ENCODE results near the gene NUAK1.

The NUAK1 gene

DNA sequence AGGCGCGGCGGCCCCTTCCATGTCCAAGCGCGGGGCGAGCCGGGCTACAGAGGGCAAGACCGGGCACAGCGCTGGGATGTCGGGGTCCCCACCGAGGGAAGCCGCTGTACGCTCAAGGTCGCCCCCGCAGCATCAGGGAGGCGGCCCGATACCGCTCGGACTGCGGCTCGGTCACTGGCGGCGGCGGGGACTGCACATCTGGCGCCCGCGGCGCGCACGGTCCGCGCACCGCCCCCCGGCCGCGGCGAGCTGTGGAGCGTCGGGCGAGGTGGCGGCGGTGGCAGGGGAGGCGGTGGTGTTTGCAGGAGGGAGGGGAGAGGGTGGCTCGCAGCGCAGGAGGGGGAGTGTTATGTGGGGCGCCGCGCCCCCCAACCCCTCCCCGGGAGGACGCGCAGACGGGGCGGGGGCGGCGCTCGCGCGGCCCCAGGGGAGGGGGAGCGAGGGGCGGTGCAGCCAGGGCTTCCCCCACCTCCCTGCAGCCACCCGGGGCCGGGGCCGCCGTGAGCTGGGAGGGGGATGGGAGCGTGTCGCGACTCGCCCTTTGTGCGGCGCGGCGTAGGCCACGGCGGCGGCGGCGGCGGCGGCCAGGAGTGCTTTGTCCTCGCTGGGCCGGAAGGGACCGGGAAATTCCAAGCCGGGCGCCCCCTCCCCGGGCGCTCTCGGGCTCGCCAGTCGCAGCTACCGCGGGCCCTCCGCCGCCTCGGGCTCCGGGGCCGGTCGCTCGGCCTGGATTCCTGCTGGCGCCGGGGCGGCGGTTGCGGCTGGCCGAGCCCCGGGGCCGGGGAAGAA is at the start of gene NUAK1:
NUAK1 (minus strand) TSS at position 322 of the 789 bp plus-strand sequence; CDS start at position 21, 301 bp downstream.
- DNase-seq = peak; percentile 67 to 97 (median 74)

DNA sequence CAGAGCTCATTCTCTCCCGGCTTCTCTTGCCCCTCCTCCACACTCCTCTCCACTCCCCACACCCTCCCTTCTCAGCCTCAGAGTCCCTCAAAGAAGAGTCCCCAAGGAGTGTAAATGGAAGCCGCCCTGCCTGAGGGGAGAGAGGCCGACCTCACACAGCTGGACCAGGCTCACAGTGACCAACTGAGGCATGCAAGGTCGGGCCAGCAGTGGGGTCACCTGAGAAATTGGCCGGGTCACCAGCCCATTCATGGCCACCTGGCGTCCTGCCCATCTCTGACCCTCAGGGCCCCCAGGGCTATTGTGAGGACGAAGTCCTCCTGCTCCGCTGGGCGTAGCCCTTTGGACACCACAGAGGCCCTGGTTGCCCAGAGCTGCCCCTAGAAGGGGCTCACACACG is 49.5 kb upstream of the NUAK1 start:
- peak in 1 of 10 donors; percentile 77 for DNase-seq
- intact Hi-C loops (cut with DNase I) = no loop called here

More for the DNA sequence above, at the start of gene NUAK1:
- intact Hi-C loops (cut with DNase I) = loop anchor here (5.0 to 10.0 kb wide), 3 partner anchors 42 to 214 kb away; partner anchors contain the start of gene TCP11L2

DNA sequence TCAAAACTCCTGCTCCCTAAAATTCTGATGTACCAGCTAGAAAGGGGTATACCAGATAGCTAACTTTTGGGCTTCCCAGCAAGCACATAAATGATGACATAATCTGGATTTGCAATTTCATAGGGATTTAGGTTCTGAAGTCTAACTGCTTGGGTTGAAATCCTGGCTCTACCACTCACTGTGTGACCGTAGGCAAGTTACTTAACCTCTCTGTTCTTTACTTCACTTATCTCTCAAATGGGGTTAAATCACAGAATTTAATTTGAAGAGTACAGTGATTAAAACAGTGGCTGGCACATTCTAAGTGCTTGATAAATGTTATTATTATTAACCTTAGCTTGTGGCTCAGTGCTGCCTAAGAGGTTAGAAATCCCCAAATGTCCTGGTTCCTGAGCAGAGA is 49.1 kb upstream of the NUAK1 start:
- DNase-seq = no peak
- intact Hi-C loops (cut with DNase I) = no loop called here

DNA sequence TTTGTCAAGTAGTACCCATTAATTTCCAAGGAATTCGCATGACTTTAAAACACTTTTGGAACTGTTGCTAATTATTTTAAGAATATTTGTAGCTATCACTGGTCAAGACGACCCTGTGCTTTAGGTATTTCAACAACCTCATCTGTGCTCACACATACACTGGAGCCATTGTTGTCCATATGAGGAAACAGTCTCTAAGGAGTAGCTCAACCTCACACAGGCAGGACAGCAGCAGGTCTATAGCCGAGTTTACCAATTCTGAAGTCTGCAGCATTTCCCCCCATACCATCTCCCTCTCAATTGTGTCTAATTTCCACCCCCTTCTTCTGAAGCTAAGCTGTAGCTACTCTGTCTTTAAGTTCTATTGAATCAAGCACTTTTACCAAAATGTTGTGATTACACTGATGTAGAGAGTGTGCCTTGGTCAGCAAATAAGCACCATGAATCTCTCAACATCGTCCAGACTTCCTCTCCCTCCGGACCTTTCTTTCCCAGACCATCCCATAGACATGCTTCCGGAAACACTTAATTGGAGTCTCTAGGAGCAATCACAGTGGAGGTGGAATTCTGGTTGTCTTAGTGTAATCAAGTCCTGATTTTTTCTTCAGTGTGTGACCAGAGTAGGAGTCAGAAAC is 48.5 kb upstream of the NUAK1 start:
- intact Hi-C loops (cut with DNase I) = no loop called here
- DNase-seq = no peak

DNA sequence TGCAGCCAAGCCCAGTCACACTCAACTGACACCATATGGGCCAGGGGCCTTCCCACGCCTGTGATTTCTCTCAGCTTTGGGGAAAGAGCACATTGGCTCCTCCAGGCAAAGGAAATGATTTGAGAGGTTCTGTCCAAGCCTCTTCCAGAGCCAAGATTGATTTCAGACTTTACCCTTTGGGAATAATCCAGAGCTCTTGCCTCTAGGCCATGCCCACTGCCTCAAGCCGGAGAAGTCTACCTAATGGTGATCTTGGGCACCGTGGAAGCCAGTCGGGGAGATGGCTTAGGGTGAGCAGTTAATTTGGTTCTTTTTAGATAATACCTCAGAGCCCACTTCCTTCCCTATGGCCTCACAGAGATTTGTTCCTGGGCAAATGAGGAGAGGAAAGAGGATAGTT is 45.0 kb upstream of the NUAK1 start:
- intact Hi-C loops (cut with DNase I) = no loop called here
- DNase-seq = no peak

DNA sequence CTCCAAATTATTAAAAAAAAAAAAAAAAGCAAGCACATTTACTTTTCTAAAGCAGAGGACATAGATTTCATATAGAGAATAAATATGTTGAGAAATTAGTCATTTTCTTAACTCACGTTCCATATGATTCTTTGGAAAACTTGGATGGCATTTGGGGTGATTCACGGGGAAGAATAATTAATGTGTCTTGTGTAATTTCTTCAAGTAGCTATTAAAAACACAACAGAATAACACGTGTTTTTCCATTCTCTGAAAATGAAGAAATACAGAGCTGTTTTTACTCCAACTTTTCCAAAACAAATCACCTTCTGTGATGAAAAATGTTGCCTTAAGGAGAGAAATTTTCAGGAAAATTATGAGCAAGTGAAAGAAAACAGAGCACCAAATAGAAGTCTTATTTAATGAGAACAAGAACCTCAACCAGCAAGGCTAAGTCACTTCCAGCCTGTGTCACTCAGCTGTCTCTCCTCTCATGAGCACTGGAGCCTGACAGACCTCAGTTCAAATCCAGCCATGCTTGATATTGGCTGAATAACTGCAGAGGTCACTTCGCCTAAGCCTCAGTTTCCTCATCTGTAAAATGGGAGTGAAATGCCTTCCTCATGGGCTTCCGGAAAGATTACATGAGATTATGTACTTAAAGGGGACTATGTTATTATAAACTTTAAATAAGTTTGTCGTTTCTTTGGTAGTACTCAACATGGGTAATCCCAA is 42.8 kb upstream of the NUAK1 start:
- no peak for DNase-seq
- intact Hi-C loops (cut with DNase I) = no loop called here

DNA sequence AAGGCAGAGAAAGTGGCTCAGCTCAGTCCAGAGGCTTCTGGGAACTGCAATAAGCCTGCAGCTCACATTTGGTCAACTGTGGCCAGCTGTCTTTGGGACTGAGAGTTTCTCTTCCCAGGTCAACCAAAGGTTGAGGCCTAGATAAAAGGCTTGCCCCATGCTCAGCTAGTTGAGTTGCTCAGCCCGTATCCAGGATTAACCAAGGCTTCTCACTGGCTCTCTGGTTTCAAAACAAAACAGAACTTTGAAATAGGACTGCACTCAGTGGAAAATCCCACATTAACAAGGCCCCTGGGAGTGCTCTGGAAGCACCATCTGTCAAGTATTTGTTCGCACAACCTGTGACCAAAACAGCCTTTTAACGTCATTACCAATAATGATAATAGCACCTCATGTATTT is 40.3 kb upstream of the NUAK1 start:
- no peak for DNase-seq
- intact Hi-C loops (cut with DNase I) = no loop called here

DNA sequence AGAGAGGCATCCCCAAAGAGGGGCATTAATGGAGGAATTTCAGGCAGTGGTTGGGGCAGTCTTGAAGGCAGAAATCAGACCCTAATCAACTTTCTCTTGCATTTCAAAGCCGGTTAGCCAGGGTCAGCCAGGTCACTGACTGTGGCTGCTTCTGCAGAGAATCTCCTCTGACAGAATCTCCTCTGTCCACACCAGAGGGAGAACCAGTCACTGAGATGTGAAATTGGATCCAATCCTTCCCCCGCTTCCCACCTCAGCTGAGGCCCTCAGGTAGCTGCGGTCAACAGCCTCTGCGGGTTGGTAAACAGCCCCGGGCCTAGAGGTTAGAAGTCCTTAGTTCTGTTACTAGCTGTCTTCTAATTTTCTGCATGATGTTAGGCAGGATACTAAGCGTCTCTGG is 39.8 kb upstream of the NUAK1 start:
- intact Hi-C loops (cut with DNase I) = no loop called here

DNA sequence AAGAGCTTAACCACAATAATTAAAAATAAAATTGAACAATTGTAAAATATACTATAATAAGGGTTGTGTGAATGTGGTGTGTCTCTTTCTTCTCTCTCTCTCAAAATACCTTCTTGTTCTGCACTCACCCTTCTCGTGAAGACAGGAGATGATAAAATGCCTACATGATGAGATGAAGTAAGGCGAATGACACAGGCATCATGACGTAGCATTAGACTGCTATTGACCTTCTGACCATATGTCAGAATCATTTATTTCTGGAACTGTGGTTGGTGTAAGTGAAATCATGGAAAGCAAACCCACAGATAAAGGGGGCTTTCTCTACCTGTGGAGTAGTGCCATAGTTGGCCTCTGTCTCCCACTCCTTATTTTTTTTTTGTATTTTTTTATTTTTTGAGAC is 37.8 kb upstream of the NUAK1 start:
- intact Hi-C loops (cut with DNase I) = no loop called here
- no peak for DNase-seq

More for the DNA sequence above, 39.8 kb upstream of the NUAK1 start:
- DNase-seq = no peak

DNA sequence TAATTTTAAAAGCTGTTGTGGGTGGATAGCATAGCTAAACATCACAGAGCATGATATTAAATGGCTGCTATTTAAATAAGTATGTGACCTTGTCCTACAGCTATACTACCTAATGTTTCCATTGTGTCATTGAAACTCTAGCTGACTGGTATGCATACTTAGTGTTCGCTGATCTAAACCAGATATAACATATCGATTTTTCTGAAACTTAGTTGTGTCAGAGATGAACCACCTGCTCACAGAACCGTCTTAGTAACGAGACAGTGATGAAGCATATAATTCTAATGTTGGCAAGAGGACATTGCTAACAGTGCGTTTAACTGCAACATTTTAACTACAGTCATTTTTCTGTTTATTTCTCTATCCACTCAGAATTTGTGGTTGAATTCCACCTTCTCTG is 36.1 kb upstream of the NUAK1 start:
- intact Hi-C loops (cut with DNase I) = no loop called here
- no peak for DNase-seq

DNA sequence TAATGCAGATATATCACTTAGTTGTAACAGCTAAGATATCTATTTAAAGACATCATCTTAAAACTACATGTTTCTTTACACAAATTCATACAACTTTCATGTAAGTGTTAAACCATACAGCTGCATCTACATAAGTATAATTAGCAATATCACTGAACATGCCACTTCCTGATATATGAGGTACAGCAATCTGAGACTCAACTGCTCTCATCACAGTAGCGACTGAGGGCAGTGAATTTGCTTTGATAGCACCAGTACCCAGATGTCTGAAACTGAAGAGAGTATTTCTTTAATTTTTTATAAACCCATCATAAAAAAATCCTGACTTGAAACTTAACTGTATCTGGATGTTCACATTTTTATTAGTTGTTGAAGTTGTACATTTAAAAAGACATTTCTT is 34.7 kb upstream of the NUAK1 start:
- DNase-seq = no peak
- intact Hi-C loops (cut with DNase I) = no loop called here

DNA sequence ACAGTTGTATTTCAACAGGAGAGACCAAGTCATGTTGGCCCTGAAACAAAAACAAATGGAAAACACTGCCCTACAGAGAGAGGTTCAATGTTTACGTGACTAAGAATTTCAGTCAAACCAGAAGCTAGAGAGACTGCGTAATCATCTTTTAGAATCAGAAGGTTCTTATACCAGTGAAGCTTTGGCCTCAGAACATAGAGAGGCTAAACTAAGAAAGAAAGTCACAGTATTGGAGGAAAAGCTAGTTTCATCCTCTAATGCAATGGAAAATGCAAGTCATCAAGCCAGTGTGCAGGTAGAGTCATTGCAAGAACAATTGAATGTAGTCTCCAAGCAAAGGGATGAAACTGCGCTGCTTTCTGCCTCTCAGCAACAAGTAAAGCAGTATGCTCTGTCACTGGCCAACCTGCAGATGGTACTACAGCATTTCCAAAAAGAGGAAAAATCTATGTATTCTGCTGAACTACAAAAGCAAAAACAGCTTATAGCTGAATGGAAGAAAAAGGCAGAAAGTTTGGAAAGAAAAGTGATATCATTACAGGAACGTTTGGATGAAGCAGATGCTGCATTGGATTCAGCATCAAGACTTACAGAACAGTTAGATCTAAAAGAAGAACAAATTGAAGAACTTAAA is 32.5 kb upstream of the NUAK1 start:
- no peak for DNase-seq
- intact Hi-C loops (cut with DNase I) = no loop called here

DNA sequence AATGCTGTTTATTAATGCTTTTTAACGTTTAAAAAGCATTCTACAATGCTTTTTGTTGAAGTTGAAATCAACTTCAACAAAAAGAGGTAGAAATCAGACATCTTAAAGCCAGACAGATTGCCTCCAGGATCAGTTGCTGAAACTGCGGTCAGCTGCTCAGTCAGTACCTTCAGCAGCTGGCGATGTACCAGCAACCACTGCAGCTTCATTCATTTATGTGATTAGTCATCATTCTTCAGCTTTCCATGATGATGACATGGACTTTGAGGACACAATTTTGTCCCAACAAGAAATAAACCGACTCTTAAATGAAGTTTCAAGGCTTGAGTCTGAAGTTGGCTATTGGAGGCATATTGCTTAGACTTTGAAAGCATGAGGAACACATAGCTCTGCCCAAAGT is 31.5 kb upstream of the NUAK1 start:
- DNase-seq = peak in 1 of 10 donors; percentile 26
- intact Hi-C loops (cut with DNase I) = no loop called here

DNA sequence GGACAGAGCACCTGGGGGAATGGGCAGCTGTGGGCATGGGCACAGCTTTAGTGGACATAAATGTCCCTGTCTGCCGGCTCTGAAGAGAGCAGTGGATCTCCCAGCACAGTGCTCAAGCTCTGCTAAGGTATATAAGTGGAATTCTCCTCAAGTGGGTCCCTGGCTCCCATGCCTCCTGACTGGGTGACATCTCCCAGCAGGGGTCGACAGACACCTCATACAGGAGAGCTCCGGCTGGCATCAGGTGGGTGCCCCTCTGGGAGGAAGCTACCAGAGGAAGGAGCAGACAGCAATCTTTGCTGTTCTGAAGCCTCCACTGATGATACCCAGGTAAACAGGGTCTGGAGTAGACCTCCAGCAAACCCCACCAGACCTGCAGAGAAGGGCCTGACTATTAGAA is 25.0 kb upstream of the NUAK1 start:
- intact Hi-C loops (cut with DNase I) = no loop called here
- DNase-seq = no peak

DNA sequence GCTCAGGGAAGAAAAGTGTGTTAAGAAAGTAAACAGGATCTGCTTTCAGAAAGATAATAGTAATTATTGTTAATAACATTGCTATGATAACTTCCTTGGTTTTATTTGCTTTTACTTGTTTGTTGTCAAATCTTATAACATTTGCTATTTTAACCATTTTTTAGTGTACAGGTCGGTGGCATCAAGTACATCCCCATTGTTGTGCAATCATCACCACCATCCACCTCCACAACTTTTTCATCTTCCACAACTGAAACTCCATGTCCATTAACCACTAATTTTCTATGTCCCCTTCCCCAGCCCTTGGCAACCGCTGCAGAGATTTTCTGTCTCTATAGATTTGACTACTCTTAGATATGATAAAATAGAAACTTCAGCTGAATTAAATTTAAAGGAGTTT is 22.7 kb upstream of the NUAK1 start:
- DNase-seq = no peak
- intact Hi-C loops (cut with DNase I) = no loop called here

DNA sequence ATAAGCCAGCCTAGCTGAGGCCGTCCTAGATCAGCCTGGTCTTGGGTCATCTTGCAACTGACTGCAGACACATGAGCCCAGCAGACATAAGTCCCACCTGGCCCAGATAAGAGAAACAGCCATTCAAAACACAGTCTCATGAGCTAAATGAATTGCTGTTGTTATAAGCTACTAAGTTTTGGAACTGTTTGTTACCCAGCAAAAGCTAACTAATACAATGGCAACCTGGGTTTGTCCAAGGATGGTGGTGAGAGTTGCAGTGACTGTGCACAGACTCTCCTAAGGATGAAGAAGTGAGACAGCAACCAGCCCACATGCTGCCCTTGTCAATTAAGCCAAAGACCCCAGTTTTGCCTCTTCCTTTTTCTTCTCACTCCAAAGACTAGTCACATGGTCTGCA is 22.2 kb upstream of the NUAK1 start:
- intact Hi-C loops (cut with DNase I) = no loop called here
- no peak for DNase-seq

DNA sequence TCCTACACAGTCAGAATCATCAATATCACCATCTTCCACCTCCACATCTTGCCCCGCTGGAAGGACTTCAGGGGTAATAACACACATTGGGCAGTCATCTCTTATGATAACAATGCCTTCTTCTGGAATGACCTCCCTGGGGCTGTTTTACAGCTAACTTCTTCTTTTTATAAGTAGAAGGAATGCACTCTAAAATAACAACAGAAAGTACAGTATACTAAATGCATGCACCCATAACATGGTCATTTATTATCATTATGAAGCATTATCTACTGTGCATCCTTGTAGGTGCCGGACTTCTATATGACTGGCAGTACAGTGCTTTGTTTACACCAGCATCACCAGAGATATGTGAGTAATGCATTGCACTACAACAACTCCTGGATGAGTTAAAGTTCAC is 19.0 kb upstream of the NUAK1 start:
- DNase-seq = no peak
- intact Hi-C loops (cut with DNase I) = no loop called here

DNA sequence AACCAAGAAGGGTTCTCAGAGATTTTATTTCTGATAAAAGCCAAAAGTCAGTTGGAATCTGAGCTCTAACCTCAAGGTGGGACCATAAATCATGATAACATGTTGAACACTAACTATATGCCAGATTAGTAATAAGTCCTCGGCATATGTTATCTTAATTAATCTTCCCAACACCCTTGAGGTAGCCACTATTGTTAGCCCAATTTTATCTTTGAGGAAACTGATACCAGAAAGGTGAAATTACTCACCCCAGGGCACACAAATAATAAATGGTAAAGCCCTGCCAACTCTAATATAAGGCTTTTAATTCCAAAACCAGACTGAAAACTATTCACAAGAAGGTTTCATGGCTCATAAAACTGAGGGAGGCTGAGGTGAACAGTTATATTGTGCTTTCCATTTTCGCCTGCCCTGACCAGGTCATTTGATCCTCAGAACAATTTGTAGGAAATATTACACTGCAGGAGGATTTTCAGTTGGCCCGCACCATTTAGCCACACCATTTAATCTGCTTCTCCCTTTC is 16.1 kb upstream of the NUAK1 start:
- intact Hi-C loops (cut with DNase I) = no loop called here
- DNase-seq = no peak

DNA sequence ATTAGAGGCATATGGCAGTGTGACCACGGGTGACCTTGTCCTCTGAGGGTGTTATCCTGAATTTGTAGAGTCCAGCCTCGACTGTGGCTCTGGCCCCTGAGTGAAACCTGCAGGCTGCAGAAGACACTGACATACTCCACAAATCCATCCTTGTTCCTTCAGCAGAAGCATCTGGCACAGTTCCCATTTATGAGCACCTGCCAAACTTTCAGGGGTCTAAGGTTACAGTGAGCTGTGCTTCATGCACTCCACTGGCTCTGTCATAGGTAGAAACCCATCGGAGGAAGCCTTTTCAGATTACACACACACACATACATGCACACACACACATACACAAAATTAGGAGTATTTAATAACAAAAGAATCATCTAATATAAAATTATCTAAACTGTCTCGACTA is 13.6 kb upstream of the NUAK1 start:
- DNase-seq = no peak
- intact Hi-C loops (cut with DNase I) = no loop called here

DNA sequence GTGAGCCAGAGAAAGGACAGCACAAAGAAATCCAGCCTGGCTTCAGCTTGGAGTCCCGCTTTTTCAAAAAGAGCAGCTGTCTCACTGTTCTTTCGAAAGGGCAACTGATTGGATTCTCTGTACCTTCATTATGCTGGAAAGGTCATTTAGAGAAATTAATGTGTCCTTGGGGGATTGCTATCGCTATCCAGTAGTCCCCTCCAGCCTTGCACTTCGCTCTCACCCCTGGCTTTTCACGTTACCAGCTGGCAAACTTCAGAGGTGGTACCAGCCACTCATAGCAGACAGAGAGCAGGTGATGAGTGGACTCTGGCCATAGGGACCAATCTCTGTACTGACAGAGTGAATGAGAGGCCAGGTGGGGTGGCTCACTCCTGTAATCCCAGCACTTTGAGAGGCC is 11.8 kb upstream of the NUAK1 start:
- intact Hi-C loops (cut with DNase I) = no loop called here
- DNase-seq = no peak
